CD4-positive, alpha-beta T cell (primary cell): ENCODE data around the gene ELP1. TPM values are rescaled to one million over a fixed set of nuclear protein-coding genes. Genes with fewer than 3 reads are reported as not detected.

Experiments
- ATAC-seq: fragments of 200-7000 bp; cut with Tn5 transposase; one replicate; pipeline ENCODE4 v1.10.0; 2022; ENCODE audit warnings: mild to moderate bottlenecking; ENCODE audit not compliant: poor library complexity
- CTCF ChIA-PET: fragments of 350-600 bp; sonication (Branson Sonifier 250); formaldehyde crosslinking; loops from one replicate; lab custom pipeline; 2021; ENCODE audit warnings: antibody characterized with exemption, inconsistent platforms; lab: Charles Lee
- POLR2A ChIA-PET: fragments of 350-600 bp; sonication (Branson Sonifier 250); formaldehyde crosslinking; loops from one replicate; lab custom pipeline; 2021; ENCODE audit warnings: antibody characterized with exemption, inconsistent platforms; lab: Charles Lee
- DNase-seq, 14 experiments: peaks; one replicate each; pipeline ENCODE4 v3.0.0-alpha.2; 2013 to 2020; ENCODE audit warnings: mixed read lengths in 2 of 14
- H3K27ac ChIP-seq, 2 donors: one replicate each; pipeline versions ENCODE4 v1.5.1 to v1.7.0; 2013; ENCODE audit warnings: low read length in 2 of 2, low read depth in 1 of 2, mild to moderate bottlenecking in 1 of 2
- H3K27me3 ChIP-seq, 2 experiments: 1 replicate in 1 of 2; 2 replicates in 1 of 2; pipeline versions ENCODE4 v1.6.1 to v1.7.0; 2013; ENCODE audit warnings: low read length in 2 of 2, control low read depth in 1 of 2, mild to moderate bottlenecking in 1 of 2, moderate library complexity in 1 of 2; ENCODE audit not compliant: insufficient read depth in 2 of 2, control insufficient read depth in 1 of 2
- H3K36me3 ChIP-seq: one replicate; pipeline ENCODE4 v1.6.1; 2013; ENCODE audit warnings: low read length, control low read depth; ENCODE audit not compliant: insufficient read depth
- H3K4me1 ChIP-seq: one replicate; pipeline ENCODE4 v1.6.1; 2013; ENCODE audit warnings: low read length, control low read depth; ENCODE audit not compliant: insufficient read depth
- H3K4me3 ChIP-seq: one replicate; pipeline ENCODE4 v1.5.1; 2013; ENCODE audit warnings: mild to moderate bottlenecking, low read length, moderate library complexity
- H3K9me3 ChIP-seq, 2 experiments: 1 replicate in 1 of 2; 2 replicates in 1 of 2; pipeline versions ENCODE4 v1.6.1 to v1.7.0; 2013; ENCODE audit warnings: low read length in 2 of 2, mild to moderate bottlenecking in 2 of 2, control low read depth in 1 of 2, moderate library complexity in 1 of 2; ENCODE audit not compliant: control insufficient read depth in 1 of 2, insufficient read depth in 1 of 2
- H3K27ac Mint-ChIP-seq: one replicate; pipeline ENCODE4 v1.8.0; 2020; ENCODE audit warnings: mixed read lengths
- H3K27me3 Mint-ChIP-seq: one replicate; pipeline ENCODE4 v1.8.0; 2021; ENCODE audit warnings: mixed read lengths
- H3K36me3 Mint-ChIP-seq: one replicate; pipeline ENCODE4 v1.8.0; 2021; ENCODE audit warnings: low read depth, mixed read lengths
- H3K4me1 Mint-ChIP-seq: one replicate; pipeline ENCODE4 v1.8.0; 2021; ENCODE audit warnings: low read depth, mixed read lengths
- H3K4me3 Mint-ChIP-seq: one replicate; pipeline ENCODE4 v1.8.0; 2020; ENCODE audit warnings: mild to moderate bottlenecking, mixed read lengths
- H3K9me3 Mint-ChIP-seq: one replicate; pipeline ENCODE4 v1.8.0; 2020; ENCODE audit warnings: mixed read lengths
- CTCF ChIP-seq: fragments of 200-600 bp; IDR thresholded peaks from one replicate; pipeline ENCODE4 v1.8.0; 2022; ENCODE audit warnings: antibody characterized with exemption, mild to moderate bottlenecking
- intact Hi-C, 2 experiments: fragments of 100-400 bp; cut with DNase I in 1 of 2; cut with micrococcal nuclease in 1 of 2; formaldehyde crosslinking; loops; one replicate each; pipeline versions ENCODE4 v1.15.1 to v1.9.0; 2023 to 2025; cut with DNase I, micrococcal nuclease
- total RNA-seq, 174 experiments: library from RNA in 2 of 174; stranded (reverse) in 2 of 174; gene quantifications; one replicate each; pipeline ENCODE4 v1.2.3 and lab custom pipeline; 2021 to 2026

ELP1 gene
- total RNA-seq, 2 experiments from 2014 or later, result 19.2 to 20.8 TPM

GRCh38 chr9:108951578-108951977 is 17.7 kb upstream of the ELP1 start:
- no peak for DNase-seq
- intact Hi-C loops, result loop anchor here (5.0 kb wide), 2 partner anchors 49 to 59 kb away; no protein-coding TSS in a partner anchor
- ChIA-PET CTCF (no interaction called here), POLR2A (no interaction called here)
- no peak overlapping the region for H3K4me3 Mint-ChIP-seq
- H3K4me3 ChIP-seq, result no peak overlapping the region
- H3K36me3 Mint-ChIP-seq, result no peaks in the 10 kb centered on the region
- H3K36me3 ChIP-seq, result no peaks in the 10 kb centered on the region
- no peaks in the 10 kb centered on the region for H3K4me1 ChIP-seq
- no peaks in the 10 kb centered on the region for H3K4me1 Mint-ChIP-seq
- no peak for TF ChIP-seq CTCF
- no peaks in the 10 kb centered on the region for H3K9me3 Mint-ChIP-seq
- ATAC-seq, result no peak
- no peaks in the 10 kb centered on the region for H3K9me3 ChIP-seq
- H3K27me3 ChIP-seq, result no peaks in the 10 kb centered on the region
- H3K27me3 Mint-ChIP-seq, result no peaks in the 10 kb centered on the region
- H3K27ac ChIP-seq, result no peak overlapping the region
- no peak overlapping the region for H3K27ac Mint-ChIP-seq

GRCh38 chr9:108950168-108950567 is 16.2 kb upstream of the ELP1 start:
- ChIA-PET POLR2A (no interaction called here), CTCF (interaction anchor here (0.7 kb wide), 2 partner anchors 848 to 950 kb away, joined by 3 to 4 read pairs; no protein-coding TSS in a partner anchor)
- H3K27me3 Mint-ChIP-seq, result no peaks in the 10 kb centered on the region
- intact Hi-C loops, result loop anchor here (5.0 kb wide), 2 partner anchors 48 to 58 kb away; no protein-coding TSS in a partner anchor
- no peak overlapping the region for H3K27ac Mint-ChIP-seq
- no peaks in the 10 kb centered on the region for H3K4me1 Mint-ChIP-seq
- Histone ChIP-seq H3K27ac (no peak overlapping the region), H3K36me3 (no peaks in the 10 kb centered on the region), H3K4me1 (no peaks in the 10 kb centered on the region), H3K9me3 (no peaks in the 10 kb centered on the region), H3K4me3 (no peak overlapping the region), H3K27me3 (no peaks in the 10 kb centered on the region)
- H3K4me3 Mint-ChIP-seq, result no peak overlapping the region
- no peak for DNase-seq
- H3K9me3 Mint-ChIP-seq, result no peaks in the 10 kb centered on the region
- H3K36me3 Mint-ChIP-seq, result no peaks in the 10 kb centered on the region
- ATAC-seq, result no peak
- TF ChIP-seq CTCF, result no peak

GRCh38 chr9:108939975-108940374 is 6.1 kb upstream of the ELP1 start:
- peaks cover 3% of the 10 kb centered on the region for H3K4me1 ChIP-seq
- intact Hi-C loops, result loop anchor here in 1 of 2 experiments (10.0 kb wide), 1 partner anchor 1315 kb away; the partner anchor contains the start of gene TXN
- no peak overlapping the region for H3K27ac ChIP-seq
- peaks cover 7% of the 10 kb centered on the region for H3K36me3 ChIP-seq
- no peaks in the 10 kb centered on the region for H3K27me3 Mint-ChIP-seq
- ATAC-seq, result no peak
- CTCF ChIA-PET, result no interaction called here
- no peak overlapping the region for H3K4me3 ChIP-seq
- no peak overlapping the region for H3K27ac Mint-ChIP-seq
- no peak for DNase-seq
- no peaks in the 10 kb centered on the region for H3K9me3 ChIP-seq
- H3K4me1 Mint-ChIP-seq, result peaks cover 13% of the 10 kb centered on the region
- no peak overlapping the region for H3K4me3 Mint-ChIP-seq
- TF ChIP-seq CTCF, result no peak
- peaks cover 36% of the 10 kb centered on the region for H3K36me3 Mint-ChIP-seq
- POLR2A ChIA-PET, result no interaction called here
- H3K9me3 Mint-ChIP-seq, result no peaks in the 10 kb centered on the region
- no peaks in the 10 kb centered on the region for H3K27me3 ChIP-seq
